Liver (tissue), 9 donors: ENCODE results near the gene RTP5. TPM values are rescaled to one million over a fixed set of nuclear protein-coding genes. Genes with fewer than 3 reads are reported as not detected.

Experiments
- DNase-seq: peaks from one replicate; pipeline ENCODE4 v3.0.0-alpha.2; 2017; ENCODE audit warnings: low spot score
- H3K27ac ChIP-seq, 2 donors: one replicate each; pipeline ENCODE4 v1.7.0; 2013; ENCODE audit warnings: inconsistent platforms in 2 of 2, low read length in 2 of 2, control low read depth in 1 of 2, low read depth in 1 of 2, mild to moderate bottlenecking in 1 of 2
- H3K27me3 ChIP-seq, 4 donors: one replicate each; pipeline versions ENCODE4 v1.6.1 to v1.7.0; 2013; ENCODE audit warnings: low read length in 3 of 4, inconsistent platforms in 1 of 4, mild to moderate bottlenecking in 1 of 4, moderate library complexity in 1 of 4; ENCODE audit not compliant: control insufficient read depth in 4 of 4, insufficient read depth in 4 of 4
- H3K36me3 ChIP-seq, 4 donors: one replicate each; pipeline versions ENCODE4 v1.6.1 to v1.7.0; 2013; ENCODE audit warnings: low read length in 3 of 4, mild to moderate bottlenecking in 3 of 4, low read depth in 1 of 4, moderate library complexity in 1 of 4; ENCODE audit not compliant: control insufficient read depth in 4 of 4, insufficient read depth in 3 of 4
- H3K4me1 ChIP-seq, 4 donors: one replicate each; pipeline versions ENCODE4 v1.6.1 to v1.7.0; 2013; ENCODE audit warnings: low read length in 3 of 4, mild to moderate bottlenecking in 3 of 4, moderate library complexity in 1 of 4; ENCODE audit not compliant: control insufficient read depth in 4 of 4, insufficient read depth in 4 of 4
- H3K4me3 ChIP-seq, 3 donors: one replicate each; pipeline versions ENCODE4 v1.6.1 to v1.7.0; 2013; ENCODE audit warnings: low read length in 3 of 3, control low read depth in 1 of 3, low read depth in 1 of 3, mild to moderate bottlenecking in 1 of 3
- H3K9ac ChIP-seq, 2 donors: one replicate each; pipeline ENCODE4 v1.7.0; 2013; ENCODE audit warnings: low read length in 2 of 2, mild to moderate bottlenecking in 2 of 2, moderate library complexity in 2 of 2, control low read depth in 1 of 2, low read depth in 1 of 2
- H3K9me3 ChIP-seq, 4 donors: one replicate each; pipeline versions ENCODE4 v1.6.1 to v1.7.0; 2013; ENCODE audit warnings: low read length in 3 of 4; ENCODE audit not compliant: control insufficient read depth in 4 of 4
- EGR1 ChIP-seq, 2 donors: IDR thresholded peaks; 2 replicates each; pipeline ENCODE4 v1.6.1; 2016 to 2018; ENCODE audit warnings: antibody characterized with exemption in 2 of 2, low read depth in 2 of 2
- FOXA1 ChIP-seq: IDR thresholded peaks from 2 replicates; pipeline ENCODE4 v1.6.1; 2016; ENCODE audit warnings: antibody characterized with exemption
- FOXA2 ChIP-seq: IDR thresholded peaks from 2 replicates; pipeline ENCODE4 v1.6.1; 2016; ENCODE audit warnings: antibody characterized with exemption
- GABPA ChIP-seq, 2 donors: IDR thresholded peaks in 1 of 2; conservative IDR thresholded peaks in 1 of 2; 2 replicates each; pipeline ENCODE4 v1.6.1; 2016; ENCODE audit warnings: antibody characterized with exemption in 2 of 2, mild to moderate bottlenecking in 1 of 2, moderate library complexity in 1 of 2
- HNF4A ChIP-seq, 2 donors: conservative IDR thresholded peaks; 2 replicates each; pipeline ENCODE4 v1.6.1; 2016; ENCODE audit warnings: antibody characterized with exemption in 2 of 2, mild to moderate bottlenecking in 2 of 2
- HNF4G ChIP-seq: IDR thresholded peaks from 2 replicates; pipeline ENCODE4 v1.6.1; 2016; ENCODE audit warnings: antibody characterized with exemption
- JUND ChIP-seq, 2 donors: IDR thresholded peaks; 2 replicates each; pipeline ENCODE4 v1.6.1; 2016; ENCODE audit warnings: antibody characterized with exemption in 2 of 2
- NR2F2 ChIP-seq: IDR thresholded peaks from 2 replicates; pipeline ENCODE4 v1.6.1; 2016; ENCODE audit warnings: antibody characterized with exemption
- RAD21 ChIP-seq, 2 donors: IDR thresholded peaks; 2 replicates each; pipeline ENCODE4 v1.6.1; 2016; ENCODE audit warnings: antibody characterized with exemption in 2 of 2, mild to moderate bottlenecking in 2 of 2
- RXRA ChIP-seq, 2 donors: IDR thresholded peaks; 2 replicates each; pipeline ENCODE4 v1.6.1; 2017 to 2018; ENCODE audit warnings: antibody characterized with exemption in 2 of 2, mild to moderate bottlenecking in 1 of 2
- SP1 ChIP-seq: IDR thresholded peaks from 2 replicates; pipeline ENCODE4 v1.6.1; 2018; ENCODE audit warnings: antibody characterized with exemption, mild to moderate bottlenecking
- TAF1 ChIP-seq: conservative IDR thresholded peaks from 2 replicates; pipeline ENCODE4 v1.6.1; 2016; ENCODE audit warnings: antibody characterized with exemption, mild to moderate bottlenecking
- YY1 ChIP-seq: IDR thresholded peaks from 2 replicates; pipeline ENCODE4 v1.6.1; 2016; ENCODE audit warnings: antibody characterized with exemption, mild to moderate bottlenecking
- WGBS: extraction: QIAGEN DNeasy Blood & Tissue Kit; methylation state at CpG from one replicate; pipeline ENCODE4 v1.1.7; 2013; 5-methylcytosine and 5-hydroxymethylcytosine counted together
- polyA plus RNA-seq, 2 donors: library from polyadenylated mRNA; stranded (reverse) in 1 of 2; unstranded in 1 of 2; fragments of 200-250 nt in 1 of 2; fragments of >200 nt in 1 of 2; fragmentation: Nextera tagmentation in 1 of 2; extraction: Ambion mirVana in 1 of 2; gene quantifications; one replicate each; pipeline versions ENCODE4 v1.2.1 to v1.2.3, GENCODE V29; 2013 to 2015
- total RNA-seq, 2 donors: library from RNA; depleted of rRNA; stranded (reverse); fragments of >200 nt; gene quantifications; one replicate each; pipeline ENCODE4 v1.2.3, GENCODE V29; 2014
- TF ChIP-seq, protein P1 (sequence below): IDR thresholded peaks from 2 replicates; pipeline ENCODE4 v1.6.1; 2016; ENCODE audit warnings: antibody characterized with exemption
- TF ChIP-seq, protein P2 (sequence below): IDR thresholded peaks from 2 replicates; pipeline ENCODE4 v1.6.1; 2016; ENCODE audit warnings: antibody characterized with exemption
- TF ChIP-seq, protein P3 (sequence below): fragments of 150-350 bp; IDR thresholded peaks from 2 replicates; pipeline ENCODE4 v1.5.1; 2017; ENCODE audit warnings: improper control_type of control experiment, low read depth, low read length; ENCODE audit not compliant: missing input control
- TF ChIP-seq, protein P4 (sequence below): IDR thresholded peaks from 2 replicates; pipeline ENCODE4 v1.6.1; 2016; ENCODE audit warnings: antibody characterized with exemption
- TF ChIP-seq, protein P5 (sequence below): IDR thresholded peaks from 2 replicates; pipeline ENCODE4 v1.6.1; 2016; ENCODE audit warnings: antibody characterized with exemption, mild to moderate bottlenecking
- donor health status: healthy.
- donor health status: healthy.
- donor health status: healthy.
- donor health status: healthy.
- donor health status: healthy.

RTP5 gene
- total and polyA plus RNA-seq, 4 donors = under 0.01 to 0.03 TPM; not detected in 2

DNA sequence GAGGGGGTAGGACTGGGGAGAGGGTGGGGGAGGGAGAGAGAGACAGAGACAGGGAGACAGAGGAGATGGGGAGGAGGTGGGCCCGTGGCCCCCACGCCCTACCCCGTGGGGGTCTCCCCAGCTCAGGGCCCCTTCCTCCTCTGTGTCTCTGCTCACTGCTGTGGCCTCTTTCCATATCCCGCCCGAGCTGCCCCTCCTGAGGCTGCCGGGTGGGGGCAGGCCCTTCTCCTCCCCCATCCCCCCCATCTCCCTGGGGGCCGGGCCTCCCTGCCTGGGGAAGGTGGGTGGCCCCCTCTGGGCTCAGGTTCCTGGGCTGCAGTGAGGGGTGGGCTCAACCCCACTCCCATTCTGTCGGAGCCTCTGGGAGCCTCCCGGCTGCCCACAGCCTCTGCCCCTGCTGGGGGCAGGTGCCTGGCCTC lies 10.5 kb upstream of the RTP5 start:
- Histone ChIP-seq H3K9me3 (no peaks in the 10 kb centered on the region), H3K9ac (no peak overlapping the region), H3K27me3 (no peaks in the 10 kb centered on the region), H3K36me3 (no peaks in the 10 kb centered on the region), H3K4me3 (no peak overlapping the region), H3K27ac (peak overlapping the region in 1 of 2 donors; percentile 64), H3K4me1 (peaks cover 0 to 4% (median 0%) of the 10 kb centered on the region in 4 donors)
- 36% methylated on average over 9 of the region's 9 CpGs for WGBS
- DNase-seq = no peak
- TF ChIP-seq, protein P1, sequence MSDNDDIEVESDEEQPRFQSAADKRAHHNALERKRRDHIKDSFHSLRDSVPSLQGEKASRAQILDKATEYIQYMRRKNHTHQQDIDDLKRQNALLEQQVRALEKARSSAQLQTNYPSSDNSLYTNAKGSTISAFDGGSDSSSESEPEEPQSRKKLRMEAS = no peak
- no peak for TF ChIP-seq SP1
- no peak for TF ChIP-seq FOXA1
- no peak for TF ChIP-seq HNF4G
- no peak for TF ChIP-seq FOXA2
- TF ChIP-seq, protein P2, sequence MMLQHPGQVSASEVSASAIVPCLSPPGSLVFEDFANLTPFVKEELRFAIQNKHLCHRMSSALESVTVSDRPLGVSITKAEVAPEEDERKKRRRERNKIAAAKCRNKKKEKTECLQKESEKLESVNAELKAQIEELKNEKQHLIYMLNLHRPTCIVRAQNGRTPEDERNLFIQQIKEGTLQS = no peak
- TF ChIP-seq EGR1 (IDR thresholded peaks at IDR 0.05; ENCODE audit: low read depth in 2 of 2) = no peak
- TF ChIP-seq JUND (IDR thresholded peaks at IDR 0.05) = no peak
- no peak for TF ChIP-seq TAF1
- no peak for TF ChIP-seq RAD21 (IDR thresholded peaks at IDR 0.05)
- TF ChIP-seq, protein P3, sequence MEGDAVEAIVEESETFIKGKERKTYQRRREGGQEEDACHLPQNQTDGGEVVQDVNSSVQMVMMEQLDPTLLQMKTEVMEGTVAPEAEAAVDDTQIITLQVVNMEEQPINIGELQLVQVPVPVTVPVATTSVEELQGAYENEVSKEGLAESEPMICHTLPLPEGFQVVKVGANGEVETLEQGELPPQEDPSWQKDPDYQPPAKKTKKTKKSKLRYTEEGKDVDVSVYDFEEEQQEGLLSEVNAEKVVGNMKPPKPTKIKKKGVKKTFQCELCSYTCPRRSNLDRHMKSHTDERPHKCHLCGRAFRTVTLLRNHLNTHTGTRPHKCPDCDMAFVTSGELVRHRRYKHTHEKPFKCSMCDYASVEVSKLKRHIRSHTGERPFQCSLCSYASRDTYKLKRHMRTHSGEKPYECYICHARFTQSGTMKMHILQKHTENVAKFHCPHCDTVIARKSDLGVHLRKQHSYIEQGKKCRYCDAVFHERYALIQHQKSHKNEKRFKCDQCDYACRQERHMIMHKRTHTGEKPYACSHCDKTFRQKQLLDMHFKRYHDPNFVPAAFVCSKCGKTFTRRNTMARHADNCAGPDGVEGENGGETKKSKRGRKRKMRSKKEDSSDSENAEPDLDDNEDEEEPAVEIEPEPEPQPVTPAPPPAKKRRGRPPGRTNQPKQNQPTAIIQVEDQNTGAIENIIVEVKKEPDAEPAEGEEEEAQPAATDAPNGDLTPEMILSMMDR = no peak
- no peak for TF ChIP-seq HNF4A (conservative IDR thresholded peaks at IDR 0.05)
- TF ChIP-seq YY1 = no peak
- TF ChIP-seq NR2F2 = no peak
- TF ChIP-seq GABPA (IDR thresholded peaks at IDR 0.05 in 1 of 2, conservative IDR thresholded peaks at IDR 0.05 in 1 of 2) = no peak
- TF ChIP-seq, protein P4, sequence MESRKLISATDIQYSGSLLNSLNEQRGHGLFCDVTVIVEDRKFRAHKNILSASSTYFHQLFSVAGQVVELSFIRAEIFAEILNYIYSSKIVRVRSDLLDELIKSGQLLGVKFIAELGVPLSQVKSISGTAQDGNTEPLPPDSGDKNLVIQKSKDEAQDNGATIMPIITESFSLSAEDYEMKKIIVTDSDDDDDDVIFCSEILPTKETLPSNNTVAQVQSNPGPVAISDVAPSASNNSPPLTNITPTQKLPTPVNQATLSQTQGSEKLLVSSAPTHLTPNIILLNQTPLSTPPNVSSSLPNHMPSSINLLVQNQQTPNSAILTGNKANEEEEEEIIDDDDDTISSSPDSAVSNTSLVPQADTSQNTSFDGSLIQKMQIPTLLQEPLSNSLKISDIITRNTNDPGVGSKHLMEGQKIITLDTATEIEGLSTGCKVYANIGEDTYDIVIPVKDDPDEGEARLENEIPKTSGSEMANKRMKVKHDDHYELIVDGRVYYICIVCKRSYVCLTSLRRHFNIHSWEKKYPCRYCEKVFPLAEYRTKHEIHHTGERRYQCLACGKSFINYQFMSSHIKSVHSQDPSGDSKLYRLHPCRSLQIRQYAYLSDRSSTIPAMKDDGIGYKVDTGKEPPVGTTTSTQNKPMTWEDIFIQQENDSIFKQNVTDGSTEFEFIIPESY = no peak
- TF ChIP-seq RXRA (IDR thresholded peaks at IDR 0.05) = no peak
- TF ChIP-seq, protein P5, sequence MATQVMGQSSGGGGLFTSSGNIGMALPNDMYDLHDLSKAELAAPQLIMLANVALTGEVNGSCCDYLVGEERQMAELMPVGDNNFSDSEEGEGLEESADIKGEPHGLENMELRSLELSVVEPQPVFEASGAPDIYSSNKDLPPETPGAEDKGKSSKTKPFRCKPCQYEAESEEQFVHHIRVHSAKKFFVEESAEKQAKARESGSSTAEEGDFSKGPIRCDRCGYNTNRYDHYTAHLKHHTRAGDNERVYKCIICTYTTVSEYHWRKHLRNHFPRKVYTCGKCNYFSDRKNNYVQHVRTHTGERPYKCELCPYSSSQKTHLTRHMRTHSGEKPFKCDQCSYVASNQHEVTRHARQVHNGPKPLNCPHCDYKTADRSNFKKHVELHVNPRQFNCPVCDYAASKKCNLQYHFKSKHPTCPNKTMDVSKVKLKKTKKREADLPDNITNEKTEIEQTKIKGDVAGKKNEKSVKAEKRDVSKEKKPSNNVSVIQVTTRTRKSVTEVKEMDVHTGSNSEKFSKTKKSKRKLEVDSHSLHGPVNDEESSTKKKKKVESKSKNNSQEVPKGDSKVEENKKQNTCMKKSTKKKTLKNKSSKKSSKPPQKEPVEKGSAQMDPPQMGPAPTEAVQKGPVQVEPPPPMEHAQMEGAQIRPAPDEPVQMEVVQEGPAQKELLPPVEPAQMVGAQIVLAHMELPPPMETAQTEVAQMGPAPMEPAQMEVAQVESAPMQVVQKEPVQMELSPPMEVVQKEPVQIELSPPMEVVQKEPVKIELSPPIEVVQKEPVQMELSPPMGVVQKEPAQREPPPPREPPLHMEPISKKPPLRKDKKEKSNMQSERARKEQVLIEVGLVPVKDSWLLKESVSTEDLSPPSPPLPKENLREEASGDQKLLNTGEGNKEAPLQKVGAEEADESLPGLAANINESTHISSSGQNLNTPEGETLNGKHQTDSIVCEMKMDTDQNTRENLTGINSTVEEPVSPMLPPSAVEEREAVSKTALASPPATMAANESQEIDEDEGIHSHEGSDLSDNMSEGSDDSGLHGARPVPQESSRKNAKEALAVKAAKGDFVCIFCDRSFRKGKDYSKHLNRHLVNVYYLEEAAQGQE = no peak
